HepG2 (cell line): ENCODE data around the gene CALML6. TPM values are rescaled to one million over a fixed set of nuclear protein-coding genes. Genes with fewer than 3 reads are reported as not detected.
A peak's percentile ranks its signal among the peaks of the same experiment; 100 is the strongest.

Source experiments
- ATAC-seq: fragments of 200-7000 bp; cut with Tn5 transposase; 3 replicates; pipeline ENCODE4 v1.9.1; 2020; ENCODE audit warnings: mild to moderate bottlenecking, moderate library complexity
- BruUV-seq: library from RNA; stranded (reverse); fragments of 400-500 nt; replicated peaks from 2 replicates; lab custom pipeline; 2021; lab: Mats Ljungman, UMichigan
- CTCF ChIA-PET: fragments of 300-600 bp; formaldehyde crosslinking; extraction: SDS; loops from one replicate; lab custom pipeline; 2021; ENCODE audit warnings: low total read pairs, inconsistent platforms, low intra/inter-chr PET ratio; lab: Yijun Ruan, JAX
- POLR2A ChIA-PET: fragments of 350-600 bp; sonication (Branson Sonifier 250); formaldehyde crosslinking; loops from one replicate; lab custom pipeline; 2020; ENCODE audit warnings: antibody characterized with exemption, inconsistent platforms; lab: Yijun Ruan, JAX
- DNase-seq: peaks from one replicate; pipeline ENCODE4 v3.0.0-alpha.2; 2015; ENCODE audit warnings: low spot score
- FAIRE-seq: peaks from 3 replicates; lab custom pipeline; 2011; peaks lifted over from hg19 to GRCh38; lab: Jason Lieb, UNC
- H2AFZ ChIP-seq: one replicate; pipeline ENCODE4 v1.6.1; 2011; ENCODE audit warnings: low read length, inconsistent platforms
- H3K27ac ChIP-seq: fragments of 300-600 bp; 3 replicates; pipeline ENCODE4 v1.8.0; 2011; ENCODE audit warnings: mixed run types, mild to moderate bottlenecking, mixed read lengths, low read length, inconsistent platforms; ENCODE audit not compliant: insufficient read depth; ENCODE audit errors: extremely low read length
- H3K27me3 ChIP-seq, 2 experiments: fragments of 200-600 bp in 1 of 2; 2 replicates in 1 of 2; 3 replicates in 1 of 2; pipeline versions ENCODE4 v1.6.0 to v1.8.0; 2011; ENCODE audit warnings: low read length in 2 of 2, mild to moderate bottlenecking in 2 of 2, moderate library complexity in 2 of 2, inconsistent platforms in 1 of 2; ENCODE audit not compliant: insufficient read depth in 2 of 2, control insufficient read depth in 1 of 2
- H3K36me3 ChIP-seq, 2 experiments: fragments of 200-600 bp in 1 of 2; replicated peaks in 1 of 2; 2 replicates in 1 of 2; 3 replicates in 1 of 2; pipeline versions ENCODE4 v1.5.1 to v1.8.0; 2011; ENCODE audit warnings: low read length in 2 of 2, inconsistent platforms in 1 of 2; ENCODE audit not compliant: insufficient read depth in 2 of 2, control insufficient read depth in 1 of 2
- H3K4me1 ChIP-seq: 2 replicates; pipeline ENCODE4 v1.5.1; 2012; ENCODE audit warnings: low read length, inconsistent platforms; ENCODE audit not compliant: insufficient read depth
- H3K4me2 ChIP-seq: 2 replicates; pipeline ENCODE4 v1.6.0; 2011; ENCODE audit warnings: low read depth, low read length, inconsistent platforms
- H3K4me3 ChIP-seq, 3 experiments: fragments of 200-600 bp in 1 of 3; sonication (generic), shearing (Covaris generic) in 1 of 3; replicated peaks in 1 of 3; 2 replicates each; pipeline ENCODE4 v1.5.1; 2011 to 2016; ENCODE audit warnings: low read length in 3 of 3, inconsistent platforms in 2 of 3, low read depth in 2 of 3, mild to moderate bottlenecking in 2 of 3, control low read depth in 1 of 3, mixed read lengths in 1 of 3; ENCODE audit not compliant: insufficient read depth in 1 of 3
- H3K79me2 ChIP-seq: one replicate; pipeline ENCODE4 v1.6.1; 2011; ENCODE audit warnings: low read length, inconsistent platforms; ENCODE audit not compliant: insufficient read depth
- H3K9ac ChIP-seq: 2 replicates; pipeline ENCODE4 v1.6.0; 2011; ENCODE audit warnings: mild to moderate bottlenecking, low read depth, low read length, inconsistent platforms; ENCODE audit not compliant: insufficient read depth
- H3K9me3 ChIP-seq: 2 replicates; pipeline ENCODE4 v1.5.1; 2012; ENCODE audit warnings: mild to moderate bottlenecking, low read length
- H4K20me1 ChIP-seq: 2 replicates; pipeline ENCODE4 v1.6.0; 2011; ENCODE audit warnings: inconsistent platforms, mild to moderate bottlenecking, low read length, moderate library complexity; ENCODE audit not compliant: insufficient read depth
- FOXO1 ChIP-seq: sonication (generic); formaldehyde crosslinking; IDR thresholded peaks from 2 replicates; pipeline ENCODE4 v1.4.0; 2020; ENCODE audit warnings: missing genetic modification reagents
- GATAD2A ChIP-seq: IDR thresholded peaks from 2 replicates; pipeline ENCODE4 v1.6.1; 2016
- MLXIP ChIP-seq: sonication (generic); formaldehyde crosslinking; IDR thresholded peaks from 2 replicates; pipeline ENCODE4 v1.9.0; 2021; ENCODE audit warnings: missing genetic modification reagents, borderline replicate concordance
- NKX3-1 ChIP-seq: sonication (generic); formaldehyde crosslinking; IDR thresholded peaks from 2 replicates; pipeline ENCODE4 v1.5.0; 2020; ENCODE audit warnings: missing genetic modification reagents
- POLR2G ChIP-seq: fragments of 200-400 bp; formaldehyde crosslinking; IDR thresholded peaks from 2 replicates; pipeline ENCODE4 v1.6.1; 2018; ENCODE audit warnings: mild to moderate bottlenecking, low read depth, low read length, moderate library complexity
- RBFOX2 ChIP-seq: fragments of 200-400 bp; formaldehyde crosslinking; IDR thresholded peaks from 2 replicates; pipeline ENCODE4 v1.6.1; 2017; ENCODE audit warnings: low read depth, mild to moderate bottlenecking, low read length
- ZBTB38 ChIP-seq: sonication (generic); formaldehyde crosslinking; IDR thresholded peaks from 2 replicates; pipeline ENCODE4 v1.5.1; 2020; ENCODE audit warnings: mild to moderate bottlenecking, missing genetic modification reagents
- ZKSCAN8 ChIP-seq: IDR thresholded peaks from 2 replicates; pipeline ENCODE4 v1.6.1; 2016; ENCODE audit warnings: borderline replicate concordance, missing genetic modification reagents, missing compliant biosample characterization
- ZNF460 ChIP-seq: sonication (generic); formaldehyde crosslinking; IDR thresholded peaks from 2 replicates; pipeline ENCODE4 v1.5.1; 2020; ENCODE audit warnings: missing genetic modification reagents, mild to moderate bottlenecking, borderline replicate concordance
- ZNF607 ChIP-seq: sonication (generic); formaldehyde crosslinking; IDR thresholded peaks from 2 replicates; pipeline ENCODE4 v1.5.1; 2020; ENCODE audit warnings: missing genetic modification reagents, mild to moderate bottlenecking, borderline replicate concordance
- ZNF737 ChIP-seq: sonication (generic); formaldehyde crosslinking; IDR thresholded peaks from 2 replicates; pipeline ENCODE4 v1.5.0; 2020; ENCODE audit warnings: missing genetic modification reagents, mild to moderate bottlenecking, borderline replicate concordance
- ZNF749 ChIP-seq: sonication (generic); formaldehyde crosslinking; IDR thresholded peaks from 2 replicates; pipeline ENCODE4 v1.8.0; 2022; ENCODE audit warnings: mild to moderate bottlenecking, missing genetic modification reagents, moderate library complexity, borderline replicate concordance
- WGBS: methylation state at CpG from one replicate; pipeline ENCODE4 v1.1.6; 2017; ENCODE audit warnings: low lambda C conversion rate; 5-methylcytosine and 5-hydroxymethylcytosine counted together
- in situ Hi-C: cut with HindIII; loops from 2 replicates; pipeline ENCODE4 v1.10.0; 2017; ENCODE audit warnings: low pct_unique_long_range_greater_than_20kb; ENCODE audit not compliant: extremely low pct_ligation_motif_present
- intact Hi-C: fragments of 100-400 bp; cut with micrococcal nuclease; formaldehyde crosslinking; loops from one replicate; pipeline ENCODE4 v1.10.0; 2022; ENCODE audit not compliant: unreplicated experiment
- polyA plus RNA-seq, 8 experiments: library from polyadenylated mRNA; depleted of rRNA in 3 of 8; stranded (reverse) in 7 of 8; unstranded in 1 of 8; fragments of >200 nt; fragmentation: Illumina TruSeq in 4 of 8; extraction: Trizol in 4 of 8; gene quantifications; 2 replicates each; pipeline versions ENCODE4 v1.2.1 to v1.2.3, GENCODE V29; 2011 to 2016; ENCODE audit warnings: low read depth in 4 of 8, missing spikeins in 1 of 8, mixed read lengths in 1 of 8; ENCODE audit not compliant: insufficient read depth in 1 of 8
- total RNA-seq, 5 experiments: library from RNA; depleted of rRNA; stranded (reverse); fragments of >200 nt; fragmentation: Illumina TruSeq; extraction: Trizol; gene quantifications; 2 replicates each; pipeline ENCODE4 v1.2.3, GENCODE V29; 2016; ENCODE audit warnings: low read depth in 1 of 5
- TF ChIP-seq, protein P1 (sequence below): sonication (generic); formaldehyde crosslinking; IDR thresholded peaks from 2 replicates; pipeline ENCODE4 v1.5.1; 2020; ENCODE audit warnings: missing genetic modification reagents, mild to moderate bottlenecking, borderline replicate concordance
- TF ChIP-seq, protein P2 (sequence below): fragments of 450-650 bp; IDR thresholded peaks from 2 replicates; pipeline ENCODE4 v1.6.1; 2017
- TF ChIP-seq, protein P3 (sequence below): sonication (generic); formaldehyde crosslinking; IDR thresholded peaks from 2 replicates; pipeline ENCODE4 v1.9.0; 2021; ENCODE audit warnings: missing genetic modification reagents, mild to moderate bottlenecking, borderline replicate concordance

The CALML6 gene
- total and polyA plus RNA-seq, 2 of the 13 experiments (the other 11 are each of a cell fraction or from before 2014, with no cell fraction given), result 0.11 to 0.12 TPM

GRCh38 chr1:1880617-1881312 is 34.3 kb upstream of the CALML6 start (continued):
- TF ChIP-seq, protein P1, sequence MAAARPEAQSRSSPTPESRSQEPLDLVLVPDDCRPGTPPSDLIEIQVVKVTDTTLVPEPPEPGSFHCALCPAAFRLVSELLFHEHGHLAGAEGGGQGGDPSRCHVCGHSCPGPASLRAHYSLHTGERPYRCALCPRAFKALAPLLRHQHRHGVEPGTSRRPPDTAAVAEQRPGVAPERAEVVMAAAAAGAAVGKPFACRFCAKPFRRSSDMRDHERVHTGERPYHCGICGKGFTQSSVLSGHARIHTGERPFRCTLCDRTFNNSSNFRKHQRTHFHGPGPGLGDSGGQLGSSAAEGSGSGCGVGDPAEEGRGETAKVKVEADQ (CRISPR knock-in tag), result no peak
- TF ChIP-seq ZNF749 (CRISPR knock-in tag) (no peak), ZKSCAN8 (no peak), RBFOX2 (no peak), FOXO1 (CRISPR knock-in tag) (no peak), GATAD2A (0 out of 2 replicates have a peak, but pooled peaks have one; percentile 40), NKX3-1 (CRISPR knock-in tag) (no peak), ZNF460 (no peak)
- TF ChIP-seq, protein P2, sequence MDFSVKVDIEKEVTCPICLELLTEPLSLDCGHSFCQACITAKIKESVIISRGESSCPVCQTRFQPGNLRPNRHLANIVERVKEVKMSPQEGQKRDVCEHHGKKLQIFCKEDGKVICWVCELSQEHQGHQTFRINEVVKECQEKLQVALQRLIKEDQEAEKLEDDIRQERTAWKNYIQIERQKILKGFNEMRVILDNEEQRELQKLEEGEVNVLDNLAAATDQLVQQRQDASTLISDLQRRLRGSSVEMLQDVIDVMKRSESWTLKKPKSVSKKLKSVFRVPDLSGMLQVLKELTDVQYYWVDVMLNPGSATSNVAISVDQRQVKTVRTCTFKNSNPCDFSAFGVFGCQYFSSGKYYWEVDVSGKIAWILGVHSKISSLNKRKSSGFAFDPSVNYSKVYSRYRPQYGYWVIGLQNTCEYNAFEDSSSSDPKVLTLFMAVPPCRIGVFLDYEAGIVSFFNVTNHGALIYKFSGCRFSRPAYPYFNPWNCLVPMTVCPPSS, result no peak
- TF ChIP-seq, all 625 proteins: peak for 15

DNA sequence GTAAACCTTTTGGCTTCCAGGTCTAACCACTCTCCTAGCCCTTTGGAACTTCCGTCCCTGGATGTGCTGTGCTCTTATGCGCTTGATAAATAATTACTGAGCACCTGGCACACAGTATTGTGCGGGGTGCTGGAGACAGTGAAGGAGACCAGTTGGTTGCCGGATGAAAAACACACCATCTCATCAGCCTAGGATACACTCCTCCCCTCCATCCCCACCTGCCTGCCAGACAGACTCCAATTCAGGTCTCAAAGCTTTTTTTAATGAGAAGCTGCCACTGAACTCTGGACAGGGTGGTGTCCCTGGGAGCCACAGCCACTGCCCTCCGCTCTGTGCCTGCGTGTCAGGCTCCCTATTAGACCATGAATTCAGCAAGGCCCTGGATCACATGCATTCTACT is 33.3 kb upstream of the CALML6 start:
- BruUV-seq, result no TSS peak
- CTCF ChIA-PET, result no interaction called here
- ATAC-seq (peak; percentile 78), FAIRE-seq (no peak), DNase-seq (no peak)
- Histone ChIP-seq H2AFZ (no peak overlapping the region), H3K9ac (no peak overlapping the region), H3K4me1 (peaks cover 67% of the 10 kb centered on the region), H3K36me3 (peaks cover 8 to 10% of the 10 kb centered on the region in 2 experiments), H3K9me3 (no peaks in the 10 kb centered on the region), H3K4me2 (peak overlapping the region; percentile 34), H3K27me3 (no peaks in the 10 kb centered on the region), H3K27ac (peak overlapping the region; percentile 52), H3K4me3 (peak overlapping the region in 1 of 3 experiments; percentile 1; a peak in 1 of 6 replicates), H4K20me1 (peaks cover 79% of the 10 kb centered on the region), H3K79me2 (peaks cover 82% of the 10 kb centered on the region)
- in situ Hi-C loops, result no loop called here
- POLR2A ChIA-PET, result interaction anchor here (1.8 kb wide), 1 partner anchor 10 kb away, joined by 6 read pairs; no protein-coding TSS in a partner anchor
- intact Hi-C loops, result no loop called here
- 49% methylated on average over 6 of the region's 6 CpGs for WGBS
- TF ChIP-seq, protein P3, sequence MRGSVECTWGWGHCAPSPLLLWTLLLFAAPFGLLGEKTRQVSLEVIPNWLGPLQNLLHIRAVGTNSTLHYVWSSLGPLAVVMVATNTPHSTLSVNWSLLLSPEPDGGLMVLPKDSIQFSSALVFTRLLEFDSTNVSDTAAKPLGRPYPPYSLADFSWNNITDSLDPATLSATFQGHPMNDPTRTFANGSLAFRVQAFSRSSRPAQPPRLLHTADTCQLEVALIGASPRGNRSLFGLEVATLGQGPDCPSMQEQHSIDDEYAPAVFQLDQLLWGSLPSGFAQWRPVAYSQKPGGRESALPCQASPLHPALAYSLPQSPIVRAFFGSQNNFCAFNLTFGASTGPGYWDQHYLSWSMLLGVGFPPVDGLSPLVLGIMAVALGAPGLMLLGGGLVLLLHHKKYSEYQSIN (CRISPR knock-in tag), result no peak
- TF ChIP-seq ZNF737 (CRISPR knock-in tag), result no peak
- TF ChIP-seq ZNF607 (CRISPR knock-in tag), result 0 out of 2 replicates have a peak, but pooled peaks have one; percentile 30
- TF ChIP-seq POLR2G, result no peak
- no peak for TF ChIP-seq MLXIP (CRISPR knock-in tag)
- TF ChIP-seq ZBTB38 (CRISPR knock-in tag), result peak; percentile 77; the same call in 1 of the 2 replicates
